GM15510 (cell line): ENCODE measurements around the gene HOXD12.

ENCODE experiments used
- POLR2A ChIP-seq: IDR thresholded peaks from 3 replicates; pipeline ENCODE4 v1.6.1; 2011; ENCODE audit warnings: borderline replicate concordance; ENCODE audit not compliant: insufficient read length; ENCODE audit errors: extremely low read depth

The HOXD12 gene

DNA sequence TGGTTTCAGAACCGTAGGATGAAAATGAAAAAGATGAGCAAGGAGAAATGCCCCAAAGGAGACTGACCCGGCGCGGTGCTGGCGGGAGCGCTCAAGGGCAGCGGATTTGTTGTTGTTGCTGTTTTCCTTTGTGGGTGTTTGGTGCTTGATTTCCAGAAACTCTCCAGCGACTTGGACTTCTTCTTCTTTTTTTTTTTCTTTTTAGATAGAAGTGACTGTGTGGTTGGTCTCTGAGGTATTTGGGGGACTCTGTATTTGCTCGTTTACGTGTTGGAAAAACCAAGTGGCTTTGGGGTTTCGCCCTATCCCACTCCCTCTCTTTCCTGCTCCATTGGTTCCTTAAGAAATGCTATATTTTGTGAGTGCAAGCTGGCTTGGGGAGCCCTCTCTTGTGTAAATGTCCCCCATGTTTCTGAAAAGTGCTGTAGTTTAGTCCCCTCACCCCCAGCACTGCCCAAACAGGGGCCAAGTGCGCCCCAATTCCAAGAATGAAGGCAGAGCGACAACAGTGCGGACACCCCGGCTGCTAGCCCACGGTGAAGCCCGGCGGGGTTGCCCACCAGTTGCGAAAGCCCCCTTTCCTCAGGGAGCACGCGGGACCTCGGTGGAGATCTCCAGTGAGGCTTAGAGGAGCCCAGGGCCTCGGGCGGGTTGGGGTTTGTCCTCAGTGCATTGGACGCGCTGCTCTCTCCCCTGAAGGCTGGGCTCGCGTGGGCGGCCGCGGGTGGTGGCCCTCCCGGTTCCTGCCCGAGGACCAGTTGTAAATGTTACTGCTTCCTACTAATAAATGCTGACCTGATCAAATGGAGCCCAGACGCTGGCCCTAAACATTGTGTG lies 24.7 kb downstream of the HOXD12 start:
- TF ChIP-seq POLR2A: no peak

DNA sequence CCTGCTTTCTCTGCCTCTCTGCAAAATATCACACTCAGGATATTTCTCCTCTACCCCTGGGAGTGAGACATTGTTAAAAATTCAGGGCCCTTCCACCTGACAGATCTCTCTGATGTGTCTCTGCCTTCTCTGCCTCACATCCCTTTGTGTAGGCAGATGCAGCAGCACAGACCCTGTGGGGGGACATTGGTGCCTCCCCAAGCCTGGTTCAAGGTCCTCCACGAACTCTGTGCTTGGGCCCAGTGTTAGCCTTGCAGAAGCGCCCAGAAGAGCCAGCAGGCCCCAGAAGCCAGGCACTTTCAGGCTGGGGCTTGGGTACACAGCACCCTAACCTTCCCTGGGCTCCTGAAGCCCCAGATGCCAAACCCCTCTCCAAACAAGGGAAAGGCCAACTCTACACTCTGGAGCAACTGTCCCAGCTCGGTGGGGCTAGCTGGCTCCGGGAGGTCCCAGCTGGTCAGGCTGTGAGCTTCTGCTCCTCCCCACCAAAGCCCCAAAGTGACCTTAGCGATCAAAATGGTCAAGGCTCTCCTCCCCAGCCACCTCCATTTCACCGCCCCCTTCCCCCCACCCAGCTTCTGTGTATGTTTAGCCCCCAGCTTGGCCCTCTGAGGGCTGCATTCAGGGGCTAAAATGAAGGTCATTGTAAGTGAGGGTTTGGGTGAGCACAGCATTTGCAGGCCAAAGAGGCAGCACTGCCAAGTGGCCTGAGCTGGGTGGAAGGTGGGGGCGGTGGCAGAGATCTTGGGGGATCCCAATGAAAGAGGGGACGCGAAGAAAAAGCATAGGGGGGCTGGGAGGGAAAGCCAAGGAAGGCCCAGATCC lies 25.6 kb downstream of the HOXD12 start:
- TF ChIP-seq POLR2A: no peak

- no peak for TF ChIP-seq POLR2A
These were observed 26.1 kb downstream of the HOXD12 start for GRCh38 chr2:176125772-176126054.

- no peak for TF ChIP-seq POLR2A
These were observed 27.6 kb downstream of the HOXD12 start for GRCh38 chr2:176126929-176127773.

DNA sequence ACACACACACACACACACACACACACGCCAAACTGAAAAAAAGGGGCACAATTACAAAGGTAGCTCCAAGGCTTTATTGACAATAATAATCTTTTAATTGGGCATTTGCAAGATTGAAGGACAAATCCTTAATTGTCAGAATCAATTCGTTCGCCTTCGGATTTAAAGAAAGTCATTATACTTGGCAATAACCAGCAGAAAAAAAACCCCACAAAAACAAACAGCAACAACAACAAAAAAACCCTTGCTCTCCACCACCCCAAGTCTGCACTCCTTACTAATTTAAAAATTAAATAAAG lies 28.1 kb downstream of the HOXD12 start:
- TF ChIP-seq POLR2A: no peak

DNA sequence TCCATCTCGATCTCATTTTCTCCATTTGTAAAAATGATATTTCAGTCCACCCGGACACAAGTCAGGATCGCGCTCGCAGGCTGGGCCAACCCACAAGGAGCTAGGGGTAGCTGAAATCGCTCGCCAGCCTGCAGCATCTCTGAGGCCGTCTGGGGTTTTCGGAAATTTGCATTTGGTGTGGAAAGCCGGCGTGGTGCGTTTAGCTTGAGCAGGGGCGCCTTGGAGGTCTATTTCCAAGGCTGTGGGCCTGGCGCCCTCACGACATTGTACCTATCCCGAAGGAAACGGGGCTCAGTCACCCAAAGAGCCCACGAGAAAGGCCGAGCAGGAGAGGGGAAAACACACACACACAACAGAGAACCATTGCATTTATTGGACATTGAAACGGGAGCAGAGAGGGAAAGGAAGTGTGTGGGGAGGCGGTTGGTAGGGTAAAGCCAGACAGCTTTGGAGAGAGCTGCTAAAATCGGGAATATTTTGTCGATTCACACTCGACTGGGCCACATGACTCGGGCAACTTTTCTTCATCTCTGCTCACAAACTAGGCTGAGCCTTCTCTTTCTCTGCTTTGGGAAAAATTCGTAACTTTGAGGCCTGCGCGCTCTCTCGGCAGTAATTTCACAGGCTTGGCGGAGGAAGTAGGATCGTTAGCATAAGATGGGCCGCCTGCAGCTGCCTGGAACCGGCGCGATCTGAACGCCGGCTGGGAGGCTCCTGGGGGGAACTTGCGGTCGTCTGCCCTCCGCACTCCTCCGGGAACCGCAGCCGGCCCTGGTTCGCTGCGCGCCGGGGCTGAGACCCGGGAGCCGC lies 28.8 kb downstream of the HOXD12 start:
- no peak for TF ChIP-seq POLR2A

DNA sequence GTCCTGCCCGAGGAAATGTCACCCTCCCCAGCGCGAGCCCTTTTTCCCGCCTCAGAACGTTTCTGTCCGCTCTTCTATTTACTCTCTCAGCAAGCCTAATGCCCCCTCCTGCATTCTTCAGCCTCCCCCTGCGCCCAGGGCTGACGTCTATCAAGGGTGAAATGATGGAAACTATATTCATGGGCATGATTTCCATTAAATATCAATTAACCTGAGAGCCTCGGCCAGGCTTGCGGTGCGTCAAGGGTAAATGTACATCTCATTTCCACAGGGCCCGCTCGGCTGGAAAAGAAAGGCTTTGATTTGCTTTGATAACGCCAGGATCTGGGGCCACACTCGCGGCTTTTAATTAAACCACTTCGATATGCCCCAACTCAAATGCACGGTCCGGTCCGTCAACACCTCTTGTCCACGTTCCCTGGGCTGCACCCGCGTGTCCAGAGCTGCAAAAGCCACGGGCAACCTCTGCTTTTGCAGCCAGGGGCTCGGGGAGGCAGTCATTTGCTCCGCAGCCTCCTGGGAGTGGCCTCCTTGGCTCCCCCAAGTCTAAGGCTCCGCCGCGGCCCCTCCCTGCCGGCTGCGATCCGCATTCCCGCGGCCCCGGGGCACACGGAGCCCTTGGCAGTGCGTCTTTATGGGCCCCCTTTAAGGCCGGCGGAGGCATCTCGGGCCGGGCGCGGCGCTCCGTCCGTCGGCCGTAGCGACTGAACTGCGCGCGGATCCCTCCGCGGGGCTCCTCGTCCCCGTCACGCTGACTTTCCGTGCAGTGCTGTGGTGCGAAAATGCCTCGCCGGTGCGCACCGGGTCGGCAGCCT lies 29.6 kb downstream of the HOXD12 start, which contains the start of gene HOXD8:
HOXD8 (plus strand) TSS at position 724 of the 815 bp plus-strand sequence. CDS start 662 bp downstream, outside the sequence.
- TF ChIP-seq POLR2A: no peak

DNA sequence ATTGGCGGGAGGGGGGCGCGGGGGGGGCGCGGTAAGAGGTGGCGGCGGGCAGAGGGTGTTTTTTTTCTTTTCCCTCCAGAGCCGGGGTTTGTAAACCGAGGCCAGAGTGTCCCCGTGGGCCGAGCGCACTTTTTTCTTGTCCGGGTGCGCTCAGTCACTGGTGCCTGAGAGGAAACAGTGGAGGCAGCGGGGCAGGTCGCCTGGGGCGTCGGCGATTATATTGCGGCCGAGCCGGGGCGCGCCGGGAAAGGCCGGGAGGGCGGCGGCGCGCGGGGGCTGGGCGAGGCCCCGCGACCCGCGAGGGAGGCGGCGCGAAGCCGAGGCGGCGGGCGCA lies 30.2 kb downstream of the HOXD12 start:
- TF ChIP-seq POLR2A: no peak

DNA sequence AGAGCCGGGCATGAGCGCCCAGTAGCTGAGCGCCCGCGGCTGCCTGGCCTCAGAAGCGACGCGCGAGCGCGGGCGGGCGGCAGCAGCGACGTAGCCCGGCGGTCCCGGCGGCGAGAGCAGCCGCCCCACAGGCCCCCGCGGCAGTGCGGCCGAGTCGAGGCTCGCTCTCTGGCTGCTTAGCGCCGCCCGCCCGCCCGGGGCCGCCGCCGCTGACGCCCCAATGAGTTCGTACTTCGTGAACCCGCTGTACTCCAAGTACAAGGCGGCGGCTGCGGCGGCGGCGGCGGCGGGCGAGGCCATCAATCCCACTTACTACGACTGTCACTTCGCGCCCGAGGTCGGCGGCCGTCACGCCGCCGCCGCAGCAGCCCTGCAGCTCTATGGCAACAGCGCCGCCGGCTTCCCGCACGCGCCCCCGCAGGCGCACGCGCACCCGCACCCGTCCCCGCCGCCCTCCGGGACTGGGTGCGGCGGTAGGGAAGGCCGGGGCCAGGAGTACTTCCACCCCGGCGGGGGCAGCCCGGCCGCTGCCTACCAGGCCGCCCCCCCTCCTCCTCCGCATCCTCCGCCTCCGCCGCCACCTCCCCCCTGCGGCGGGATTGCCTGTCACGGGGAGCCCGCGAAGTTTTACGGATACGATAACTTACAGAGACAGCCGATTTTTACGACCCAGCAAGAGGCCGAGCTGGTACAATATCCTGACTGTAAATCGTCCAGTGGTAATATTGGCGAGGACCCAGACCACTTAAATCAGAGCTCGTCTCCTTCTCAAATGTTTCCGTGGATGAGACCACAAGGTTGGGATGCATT lies 30.8 kb downstream of the HOXD12 start:
- no peak for TF ChIP-seq POLR2A

GRCh38 chr2:176130957-176131847 lies 31.6 kb downstream of the HOXD12 start:
- TF ChIP-seq POLR2A: no peak

GRCh38 chr2:176131848-176132158 lies 32.2 kb downstream of the HOXD12 start:
- TF ChIP-seq POLR2A: no peak
